GM18868 (cell line): ENCODE results near the gene S100A6.
"Not testable (repeated sequence)": the region's sequence is repeated elsewhere in the genome, so short reads cannot be mapped to it uniquely, and the experiment has no call there.

Experiments used
- ATAC-seq: cut with Tn5 transposase; IDR thresholded peaks from one replicate; pipeline ENCODE4 v1.9.1; 2021; ENCODE audit warnings: mild to moderate bottlenecking, moderate library complexity; ENCODE audit not compliant: unreplicated experiment

Gene S100A6

DNA sequence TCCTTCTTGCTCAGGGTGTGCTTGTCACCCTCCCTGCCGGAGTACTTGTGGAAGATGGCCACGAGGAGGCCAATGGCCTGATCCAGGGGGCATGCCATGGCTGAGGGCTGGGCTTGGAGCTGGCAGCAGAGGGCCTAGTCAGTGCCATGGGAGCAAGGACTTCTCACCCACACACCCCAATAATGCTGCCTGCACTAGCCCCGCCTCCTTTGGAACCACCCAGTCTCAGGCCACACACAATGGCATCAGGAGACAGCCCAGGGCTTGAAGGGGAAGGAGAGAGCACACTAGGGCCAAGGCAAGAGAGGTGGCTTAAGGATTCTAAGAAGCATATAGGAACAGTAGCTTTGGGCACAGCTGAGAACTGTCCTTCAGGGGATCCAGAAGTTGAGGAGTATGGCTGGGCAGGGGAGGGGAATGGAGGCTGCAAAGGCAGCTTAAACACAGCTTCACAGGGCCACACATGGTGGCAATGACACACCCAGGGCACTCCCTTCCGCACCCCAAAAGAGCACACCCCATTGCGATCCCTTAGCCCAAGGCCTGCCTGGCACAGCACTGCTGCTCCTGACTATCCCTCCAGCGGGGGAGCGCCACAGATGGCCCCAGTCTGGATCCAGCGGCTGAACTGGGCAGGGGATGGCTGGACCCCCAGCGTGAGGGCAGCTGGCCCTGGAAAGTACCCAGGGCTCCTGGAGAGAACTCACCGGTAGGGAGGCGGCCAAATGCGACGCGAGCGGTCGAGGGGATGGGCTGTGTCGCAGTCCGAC is at the start of gene S100A6:
TSS of gene S100A6 (minus strand) at position 750 of the 770 bp plus-strand sequence. CDS start at position 98, 652 bp downstream.
- peak; percentile 42 for ATAC-seq

DNA sequence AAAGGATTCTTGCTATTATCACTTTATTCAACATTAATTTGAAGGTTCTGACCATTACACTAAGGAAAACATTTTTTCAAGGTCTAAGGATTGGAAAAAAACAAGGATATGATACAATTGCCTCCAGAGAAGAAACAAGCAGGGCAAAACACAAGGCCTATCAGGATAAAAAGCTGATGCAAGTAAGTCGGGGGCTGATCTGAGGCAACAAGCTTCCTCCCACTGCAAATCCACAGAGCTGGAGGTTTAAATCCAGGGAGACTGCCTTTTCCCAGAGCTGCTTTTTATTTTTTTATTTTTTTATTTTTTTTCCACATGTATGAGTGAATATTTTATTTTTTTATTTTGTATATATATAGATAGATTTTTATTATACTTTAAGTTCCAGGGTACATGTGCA is 49.2 kb upstream of the S100A6 start:
- no peak for ATAC-seq

DNA sequence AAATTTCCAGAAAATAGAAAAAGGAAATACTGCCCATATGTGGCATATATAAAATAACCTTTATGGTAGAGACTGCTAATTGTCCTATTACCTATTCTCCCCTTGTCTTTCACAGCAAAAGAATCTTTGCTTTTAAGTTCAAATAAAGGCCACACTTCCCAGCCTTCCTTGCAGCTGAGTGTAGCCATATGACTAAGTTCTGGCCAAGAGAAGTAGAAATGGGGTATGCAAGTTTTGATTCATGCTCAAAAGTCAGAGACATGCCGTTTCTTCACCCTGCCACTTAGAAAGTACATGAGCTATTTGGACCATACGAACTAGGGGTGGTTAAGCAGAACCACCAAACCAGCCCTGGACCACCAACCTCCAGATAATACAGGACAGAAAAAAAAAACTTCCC is 48.2 kb upstream of the S100A6 start:
- ATAC-seq = no peak

DNA sequence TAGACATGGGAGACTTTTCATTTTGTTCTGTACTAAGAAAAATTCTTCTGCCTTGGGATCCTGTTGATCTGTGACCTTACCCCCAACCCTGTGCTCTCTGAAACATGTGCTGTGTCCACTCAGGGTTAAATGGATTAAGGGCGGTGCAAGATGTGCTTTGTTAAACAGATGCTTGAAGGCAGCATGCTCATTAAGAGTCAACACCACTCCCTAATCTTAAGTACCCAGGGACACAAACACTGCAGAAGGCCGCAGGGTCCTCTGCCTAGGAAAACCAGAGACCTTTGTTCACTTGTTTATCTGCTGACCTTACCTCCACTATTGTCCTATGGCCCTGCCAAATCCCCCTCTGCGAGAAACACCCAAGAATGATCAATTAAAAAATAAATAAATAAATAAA is 47.7 kb upstream of the S100A6 start:
- ATAC-seq = not testable (repeated sequence)

DNA sequence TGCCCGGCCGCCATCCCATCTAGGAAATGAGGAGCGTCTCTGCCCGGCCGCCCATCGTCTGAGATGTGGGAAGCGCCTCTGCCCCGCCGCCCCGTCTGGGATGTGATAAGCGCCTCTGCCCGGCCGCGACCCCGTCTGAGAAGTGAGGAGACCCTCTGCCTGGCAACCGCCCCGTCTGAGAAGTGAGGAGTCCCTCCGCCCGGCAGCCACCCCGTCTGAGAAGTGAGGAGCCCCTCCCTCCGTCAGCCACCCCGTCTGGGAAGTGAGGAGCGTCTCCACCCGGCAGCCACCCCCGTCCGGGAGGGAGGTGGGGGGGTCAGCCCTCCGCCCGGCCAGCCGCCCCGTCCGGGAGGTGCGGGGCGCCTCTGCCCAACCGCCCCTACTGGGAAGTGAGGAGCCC is 47.0 kb upstream of the S100A6 start:
- ATAC-seq = not testable (repeated sequence)

DNA sequence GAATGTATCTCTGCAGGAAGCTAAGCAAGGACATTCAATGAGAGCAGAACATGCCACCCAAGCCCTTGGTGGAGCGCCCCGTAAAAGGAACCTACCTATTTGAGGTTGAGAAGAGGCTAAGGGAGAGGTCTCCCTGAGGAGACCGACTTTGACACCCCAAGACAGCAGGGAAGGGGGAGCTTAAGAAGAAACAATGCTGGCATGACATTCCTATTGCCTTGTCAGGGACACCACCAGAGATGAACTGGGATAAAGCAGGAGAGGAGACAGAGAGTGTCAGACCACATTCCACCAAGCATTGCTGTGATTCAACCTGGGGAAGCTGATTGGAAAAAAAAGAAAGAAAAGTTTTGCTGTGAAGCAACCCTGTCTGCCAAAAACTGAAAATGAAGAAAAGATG is 43.1 kb upstream of the S100A6 start:
- ATAC-seq = no peak

DNA sequence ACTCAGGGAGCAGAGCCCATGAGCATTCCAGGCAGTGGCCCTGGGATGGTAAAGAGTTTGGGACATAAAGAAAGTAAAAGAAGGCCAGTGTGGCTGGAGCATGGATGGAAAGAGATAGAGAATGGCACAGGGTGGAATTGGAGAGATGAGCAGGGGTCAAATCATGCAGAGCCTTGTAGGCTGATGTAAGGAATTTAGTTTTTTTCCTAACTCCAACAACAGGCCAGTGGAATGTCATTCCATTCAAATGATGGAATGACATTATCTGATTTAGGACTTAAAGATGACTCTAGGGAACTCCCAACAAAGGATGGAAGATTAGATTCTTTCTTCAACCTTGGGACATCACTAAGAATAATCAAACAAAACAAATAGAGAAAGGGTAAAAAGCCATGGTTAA is 42.7 kb upstream of the S100A6 start:
- no peak for ATAC-seq

DNA sequence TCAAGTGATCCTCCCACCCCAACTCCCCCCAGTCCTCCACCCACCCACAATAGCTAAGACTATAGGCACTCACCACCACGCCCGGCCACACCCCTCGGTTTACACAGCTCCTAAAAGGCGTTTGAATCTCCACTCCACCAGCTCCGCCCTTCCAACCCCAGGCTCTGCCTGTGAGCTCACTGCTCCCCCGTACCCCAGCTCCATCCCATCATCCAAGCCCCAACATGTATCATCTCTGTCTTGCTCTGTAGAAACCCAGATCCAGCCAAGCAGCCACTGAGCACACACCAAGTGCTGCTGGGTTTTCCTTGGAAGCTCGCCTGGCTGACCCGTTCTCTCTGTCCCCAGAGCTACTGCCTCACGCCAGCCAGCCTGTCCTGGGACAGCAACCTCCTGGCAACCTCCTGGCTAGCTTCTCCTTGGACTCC is 41.8 kb upstream of the S100A6 start:
- no peak for ATAC-seq

DNA sequence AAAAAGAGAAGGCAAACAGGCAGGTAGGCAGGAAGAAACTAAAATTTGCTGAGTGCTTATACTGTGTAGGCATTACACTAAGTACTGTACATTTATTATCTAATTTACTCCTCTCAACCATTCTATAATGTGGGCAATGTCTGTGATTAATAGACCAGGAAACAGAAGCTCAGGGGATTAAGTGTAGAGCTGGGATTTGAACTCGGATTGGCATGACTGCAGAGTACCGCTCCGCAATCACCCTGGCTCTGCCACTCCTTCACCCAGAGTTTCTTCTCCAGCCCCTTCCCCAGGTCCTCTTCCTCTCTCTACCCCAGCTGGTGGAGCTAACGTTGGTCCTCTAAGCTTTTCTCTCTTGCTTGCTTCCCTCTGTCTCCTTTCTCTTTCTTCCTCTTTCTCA is 41.3 kb upstream of the S100A6 start:
- ATAC-seq = no peak

DNA sequence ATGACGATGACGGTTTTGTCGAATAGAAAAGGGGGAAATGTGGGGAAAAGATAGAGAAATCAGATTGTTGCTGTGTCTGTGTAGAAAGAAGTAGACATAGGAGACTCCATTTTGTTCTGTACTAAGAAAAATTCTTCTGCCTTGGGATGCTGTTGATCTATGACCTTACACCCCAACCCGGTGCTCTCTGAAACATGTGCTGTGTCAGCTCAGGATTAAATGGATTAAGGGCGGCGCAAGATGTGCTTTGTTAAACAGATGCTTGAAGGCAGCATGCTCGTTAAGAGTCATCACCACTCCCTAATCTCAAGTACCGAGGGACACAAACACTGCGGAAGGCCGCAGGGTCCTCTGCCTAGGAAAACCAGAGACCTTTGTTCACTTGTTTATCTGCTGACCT is 39.7 kb upstream of the S100A6 start:
- not testable (repeated sequence) for ATAC-seq

DNA sequence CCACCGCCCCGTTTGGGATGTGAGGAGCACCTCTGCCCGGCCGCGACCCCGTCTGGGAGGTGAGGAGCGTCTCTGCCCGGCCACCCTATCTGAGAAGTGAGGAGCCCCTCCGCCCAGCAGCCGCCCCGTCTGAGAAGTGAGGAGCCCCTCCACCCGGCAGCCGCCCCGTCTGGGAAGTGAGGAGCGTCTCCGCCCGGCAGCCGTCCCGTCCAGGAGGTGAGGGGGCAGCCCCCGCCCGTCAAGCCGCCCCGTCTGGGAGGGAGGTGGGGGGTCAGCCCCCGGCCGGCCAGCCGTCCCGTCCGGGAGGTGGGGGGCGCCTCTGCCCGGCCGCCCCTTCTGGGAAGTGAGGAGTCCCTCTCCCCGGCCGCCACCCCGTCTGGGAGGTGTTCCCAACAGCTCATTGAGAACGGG is 39.3 kb upstream of the S100A6 start:
- ATAC-seq = not testable (repeated sequence)

DNA sequence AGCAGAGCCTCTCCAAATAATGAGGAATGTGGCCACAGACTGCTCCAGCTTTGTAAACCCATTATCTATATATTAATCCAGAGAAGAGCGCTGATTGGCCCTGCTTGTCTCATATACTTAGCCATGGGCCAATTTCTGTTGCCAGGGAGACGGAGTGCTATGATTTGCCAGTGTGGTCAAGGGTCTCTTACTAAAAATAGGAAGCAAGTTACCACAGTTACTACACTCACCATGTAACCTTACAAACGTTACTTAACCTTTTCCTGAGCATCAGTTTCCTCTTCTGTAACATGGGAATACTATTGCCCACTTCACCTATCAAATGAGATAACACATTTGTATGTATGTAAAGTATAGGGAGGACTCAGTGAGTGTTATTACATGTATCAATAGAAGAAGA is 37.6 kb upstream of the S100A6 start:
- no peak for ATAC-seq

DNA sequence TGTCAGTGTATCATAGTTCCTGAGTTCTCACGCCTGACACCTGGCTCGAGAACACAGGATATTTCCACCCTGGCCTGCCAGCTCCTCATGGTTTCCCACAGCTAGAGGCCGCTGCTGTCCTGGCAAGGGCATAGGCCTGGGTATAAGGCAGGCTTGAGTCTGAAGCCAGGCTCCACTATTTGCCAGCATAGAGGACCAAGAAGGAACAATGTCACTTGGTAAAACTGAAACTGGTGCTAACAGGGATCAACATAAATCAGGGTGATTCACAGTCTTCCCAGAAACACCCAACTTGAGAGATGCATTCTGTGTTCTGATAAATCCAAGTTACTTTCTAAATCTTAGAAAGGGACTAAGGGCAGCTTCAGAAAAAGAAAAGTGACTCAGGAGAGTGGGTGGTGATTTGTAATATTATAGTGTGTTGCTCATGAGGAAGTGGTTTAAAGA is 36.8 kb upstream of the S100A6 start:
- peak; percentile 69 for ATAC-seq

DNA sequence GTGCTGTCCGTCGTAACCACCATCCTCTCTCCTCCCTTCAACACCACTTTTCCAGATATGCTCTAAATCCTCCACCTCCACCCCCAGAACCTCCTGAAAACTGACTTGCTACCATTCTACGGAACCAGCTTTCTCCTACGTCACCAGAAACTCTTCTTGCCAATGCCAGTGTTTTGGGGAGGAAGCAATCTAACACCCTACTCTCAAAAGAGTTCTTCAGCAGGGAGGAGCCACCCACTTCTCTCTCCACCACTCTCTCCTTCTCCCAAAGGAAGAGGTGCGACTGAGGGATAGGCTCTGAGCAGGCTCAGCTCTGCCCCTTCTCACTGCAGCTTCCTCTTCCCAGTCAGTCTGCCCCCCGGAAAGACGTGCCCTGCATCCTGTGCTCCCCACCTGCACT is 35.9 kb upstream of the S100A6 start:
- ATAC-seq = no peak

DNA sequence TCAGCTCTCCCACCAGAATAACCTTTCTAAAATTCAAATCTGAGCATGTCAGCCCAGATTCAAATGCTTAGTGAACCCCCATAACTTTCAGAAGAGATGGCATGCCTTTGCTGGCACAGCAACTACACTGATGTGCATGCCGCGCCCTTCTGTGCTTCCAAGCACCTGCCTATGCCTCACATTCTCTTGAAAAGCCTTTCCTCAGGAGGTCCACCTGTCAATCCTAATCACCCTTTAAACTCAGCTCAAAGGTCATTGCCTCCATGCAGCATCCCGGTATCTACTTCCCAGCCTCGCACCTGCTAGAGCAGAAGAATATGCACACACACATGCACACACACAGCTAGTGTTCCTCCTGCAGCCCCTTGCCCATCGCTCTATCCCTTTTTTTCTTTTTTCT is 35.1 kb upstream of the S100A6 start:
- ATAC-seq = no peak

DNA sequence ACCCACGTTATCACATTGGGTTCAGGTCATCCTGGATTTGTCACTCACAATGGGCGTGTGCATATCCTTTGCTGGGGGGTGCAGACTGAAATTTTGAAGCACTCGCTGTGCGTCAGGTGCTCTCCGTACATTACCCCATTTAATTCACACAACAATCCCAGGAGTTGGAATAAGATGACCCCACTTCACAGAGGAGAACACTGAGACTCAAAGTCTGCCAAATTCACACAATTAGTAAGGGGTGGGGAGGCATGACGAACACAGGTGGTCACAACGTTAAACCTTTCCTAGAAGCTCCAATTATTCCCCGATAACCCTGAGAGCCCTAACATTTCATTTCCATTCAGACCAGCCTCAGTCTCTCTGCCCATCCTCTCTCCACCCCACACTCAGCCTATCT is 33.7 kb upstream of the S100A6 start:
- ATAC-seq = no peak

DNA sequence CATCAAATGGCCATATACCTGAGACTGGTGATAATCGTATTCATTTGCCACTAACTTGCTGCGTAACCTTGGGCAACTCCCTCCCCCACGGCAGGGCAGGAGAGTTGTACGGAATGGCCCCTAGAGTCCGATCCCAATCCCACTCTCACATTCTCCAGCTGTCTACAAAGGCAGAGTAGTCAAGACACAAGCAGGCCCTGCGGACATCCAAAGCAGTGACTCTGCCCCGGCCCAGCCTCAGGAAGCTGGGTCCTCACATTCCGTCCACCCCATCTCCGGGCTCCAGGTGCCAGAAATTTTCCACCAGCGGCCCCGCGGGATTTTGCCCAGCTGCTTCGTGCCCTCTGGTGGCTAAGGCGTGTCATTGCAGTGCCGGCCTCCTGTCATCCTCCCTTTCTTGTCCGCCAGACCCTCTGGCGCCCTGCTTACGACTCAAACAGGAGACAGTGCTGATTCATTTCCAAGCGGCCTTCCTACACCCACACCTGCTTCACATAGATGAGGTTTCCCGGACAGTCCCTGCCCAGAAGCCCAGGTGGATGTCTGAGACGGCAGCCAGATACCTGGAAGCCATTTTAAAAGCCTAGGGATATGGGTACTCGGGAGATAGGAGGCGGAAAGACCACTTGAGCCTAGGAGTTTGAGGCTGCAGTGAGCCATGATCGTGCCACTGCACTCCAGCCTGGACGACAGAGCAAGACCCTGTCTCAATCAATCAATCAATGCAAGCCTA is 32.7 kb upstream of the S100A6 start:
- ATAC-seq = no peak

DNA sequence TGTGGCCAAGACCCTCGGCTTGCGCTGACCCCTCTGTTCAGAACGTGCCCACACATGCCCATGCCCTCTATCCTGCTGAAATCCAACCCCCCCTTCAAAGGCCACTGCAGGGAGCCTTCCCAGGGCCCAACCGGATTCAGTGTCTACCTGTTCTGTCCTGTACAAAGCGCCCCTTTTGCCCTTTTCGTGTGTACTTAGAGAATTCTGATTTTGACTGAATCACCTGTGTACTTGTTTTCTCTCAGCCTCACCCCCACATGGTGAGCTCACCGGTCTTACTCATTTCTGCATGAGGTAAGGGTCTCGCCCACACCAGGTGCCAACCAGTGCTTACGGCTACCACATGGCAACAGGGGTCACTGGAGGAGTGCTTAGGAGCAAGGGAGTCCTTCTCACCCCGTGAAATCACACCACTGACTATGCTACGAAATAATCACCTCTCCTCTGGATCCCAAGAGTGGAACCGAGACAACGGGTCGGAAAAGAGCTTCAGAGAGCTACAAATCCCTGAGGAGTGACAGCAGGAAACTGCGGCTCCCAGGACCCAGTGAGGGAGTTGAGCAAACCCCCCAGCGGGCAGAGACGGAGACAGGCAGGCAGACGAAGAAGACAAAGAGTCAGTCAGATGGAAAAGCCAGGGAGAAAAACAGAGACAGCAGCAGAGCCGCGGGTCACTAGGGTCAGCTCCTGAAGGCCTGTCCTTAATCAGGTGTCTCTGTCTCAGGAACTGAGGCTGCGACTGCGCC is 32.0 kb upstream of the S100A6 start:
- no peak for ATAC-seq

DNA sequence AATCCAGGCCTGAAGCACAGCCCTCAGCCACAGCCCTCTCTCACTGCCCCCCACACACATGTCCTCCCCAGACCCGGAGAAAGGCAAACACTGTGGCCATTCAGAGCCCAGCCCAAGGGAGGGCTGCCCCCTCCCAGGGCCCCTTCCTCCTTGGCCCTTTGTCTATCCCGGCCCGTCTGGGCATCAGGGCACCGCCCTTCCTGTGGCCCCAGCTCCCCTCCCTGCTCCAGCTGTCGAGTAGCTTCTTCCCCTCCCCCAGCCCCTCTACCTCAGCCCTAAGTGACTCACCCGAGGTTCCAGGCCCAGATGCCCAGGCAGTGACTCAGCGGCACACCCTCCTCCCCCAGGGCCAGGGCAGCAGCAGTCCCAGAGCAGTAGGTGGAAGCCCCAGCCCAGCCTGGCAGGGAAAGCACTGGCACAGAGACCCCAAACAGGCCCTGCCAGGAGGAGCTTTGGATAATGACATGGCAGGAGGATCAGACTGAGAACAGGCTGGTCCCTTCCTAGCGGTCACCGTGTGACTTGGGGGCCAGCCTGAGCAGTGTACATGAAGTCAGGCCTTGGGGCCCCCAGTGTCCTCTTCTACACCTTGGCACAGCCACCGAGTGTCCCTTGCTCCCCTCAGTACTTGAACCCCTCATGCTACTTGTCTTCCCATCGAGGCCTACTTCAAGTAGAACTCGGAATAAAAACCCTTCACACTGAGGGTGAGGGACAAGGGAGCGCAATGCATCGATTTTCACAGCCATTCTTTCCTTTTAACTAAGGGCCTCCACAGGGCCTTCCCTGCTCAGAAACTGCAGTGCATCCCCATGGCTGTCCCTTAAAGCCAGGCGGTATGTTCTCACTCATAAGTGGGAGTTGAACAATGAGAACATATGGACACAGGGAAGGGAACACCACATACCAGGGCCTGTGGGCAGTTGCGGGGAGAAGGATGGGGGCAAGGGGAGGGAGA is 30.9 kb upstream of the S100A6 start:
- ATAC-seq = peak; percentile 62
